CD4-positive, alpha-beta T cell treated with Interleukin-21 for 1 hour (primary cell): ENCODE measurements around the gene PILRA.

ENCODE experiments used
- DNase-seq: peaks from one replicate; pipeline ENCODE4 v3.0.0-alpha.2; 2020

PILRA gene

DNA sequence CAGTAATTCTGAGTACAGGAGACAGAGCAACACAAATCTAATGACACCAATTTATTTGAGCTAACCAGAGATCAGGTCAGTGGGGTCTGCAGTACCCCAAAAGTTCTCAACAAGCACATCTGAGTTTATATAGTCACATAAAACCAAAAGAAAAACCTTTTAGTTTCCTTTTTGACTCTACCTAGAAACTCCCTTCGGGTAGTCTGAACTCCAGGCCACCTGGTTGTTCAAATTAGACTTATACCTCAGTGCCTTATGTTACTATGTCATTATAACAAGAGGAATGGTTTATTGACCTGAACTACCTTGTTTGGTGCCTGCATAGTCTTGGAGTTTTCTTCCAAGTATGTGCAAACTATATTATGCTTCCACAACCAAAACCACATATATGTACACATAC lies 40.6 kb downstream of the PILRA start:
- DNase-seq = no peak

DNA sequence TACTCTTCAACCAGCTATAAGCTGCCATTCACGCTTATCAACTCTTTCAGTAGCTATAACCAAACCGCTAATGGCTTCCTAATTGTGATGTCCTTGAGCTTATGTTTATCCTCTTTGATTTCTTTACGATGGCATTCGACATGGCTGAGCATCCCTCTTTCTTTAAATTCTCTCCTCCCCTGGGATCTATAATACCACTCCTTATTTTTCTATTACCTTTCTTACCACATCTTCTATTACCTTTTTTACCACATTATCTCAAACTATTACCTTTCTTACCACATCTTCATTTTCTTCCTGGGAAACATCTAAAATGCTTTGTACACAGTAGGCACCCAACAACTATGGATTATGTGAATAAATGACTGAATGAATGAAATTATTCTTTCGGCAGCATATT lies 42.2 kb downstream of the PILRA start:
- no peak for DNase-seq

DNA sequence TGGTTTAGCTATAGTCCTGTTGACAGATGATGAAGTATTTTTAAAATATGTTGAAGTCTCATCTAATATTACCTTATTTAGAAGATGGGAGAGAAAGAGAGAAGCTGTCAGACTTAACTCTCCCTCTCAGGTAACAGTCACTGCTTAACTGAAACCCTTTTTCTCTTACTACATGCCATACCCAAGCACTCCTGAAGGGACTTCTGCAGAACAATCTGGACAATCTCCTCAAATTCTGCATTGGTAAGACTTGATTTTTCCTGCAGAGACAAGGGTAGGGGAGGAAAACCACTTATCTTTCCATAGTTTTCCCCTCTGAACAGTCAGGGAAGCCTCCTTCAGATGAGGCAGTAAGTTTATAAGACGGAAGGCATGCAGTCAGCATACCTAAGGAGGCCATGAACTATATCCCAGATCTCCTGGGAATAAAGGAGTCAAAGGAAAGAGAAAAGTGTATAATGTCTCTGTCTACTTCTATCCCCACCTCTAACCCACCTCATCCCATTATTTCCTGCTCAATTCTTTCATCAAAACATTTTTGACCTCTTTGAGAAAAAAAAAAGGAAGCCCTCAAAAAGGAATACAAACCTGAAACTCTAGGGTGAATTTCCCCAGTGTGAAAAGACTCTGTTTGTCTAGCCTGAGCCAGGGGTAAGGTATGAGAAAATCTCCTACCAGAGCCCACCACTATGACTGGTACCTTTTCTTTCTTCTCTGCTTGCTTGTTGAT lies 45.8 kb downstream of the PILRA start:
- DNase-seq = no peak

DNA sequence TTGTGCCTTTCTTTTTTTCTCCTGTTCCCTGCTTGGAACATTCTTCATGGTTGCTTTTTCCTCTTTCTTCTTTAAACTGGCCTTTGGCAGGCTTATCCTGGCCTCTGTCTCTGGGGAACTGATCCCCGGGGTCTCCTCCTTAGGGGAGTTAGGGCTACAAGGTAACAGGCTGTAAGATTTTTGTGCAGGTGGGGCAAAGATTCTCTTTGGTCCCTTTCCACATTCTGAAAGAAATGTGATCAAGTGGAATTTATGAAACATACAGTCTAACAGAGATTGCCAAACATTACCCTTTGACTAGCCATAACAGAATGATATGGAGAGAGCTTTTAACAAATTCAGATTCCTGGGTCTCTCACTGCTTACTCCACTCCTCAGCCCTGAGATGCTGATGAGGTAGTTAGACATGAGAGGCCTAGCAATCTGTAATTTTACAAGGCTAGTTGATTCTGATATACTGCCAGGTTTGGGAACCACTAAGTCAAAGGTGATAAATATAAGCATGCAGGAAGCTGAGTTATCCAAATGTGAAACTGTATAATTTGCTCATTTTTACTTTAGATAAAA lies 46.5 kb downstream of the PILRA start:
- DNase-seq = no peak

DNA sequence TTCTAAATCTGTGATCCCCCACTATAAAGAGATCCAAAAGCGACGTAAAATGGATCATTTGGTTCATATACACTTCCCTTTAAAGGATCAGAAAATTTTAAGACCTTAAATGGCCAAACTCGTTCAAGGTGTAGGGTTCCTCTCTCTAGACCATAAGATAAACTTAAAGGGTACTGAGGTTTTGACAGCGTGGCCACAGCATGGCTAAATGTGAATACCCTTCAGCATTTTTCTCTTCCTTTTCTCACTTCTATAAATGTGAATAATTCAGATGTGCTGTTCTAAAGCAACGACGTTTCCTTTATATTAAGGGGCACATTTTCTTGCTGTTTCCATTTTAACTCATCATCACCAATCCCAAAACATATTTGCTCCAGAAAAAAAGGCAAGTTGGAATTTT lies 50.0 kb downstream of the PILRA start:
- no peak for DNase-seq

DNA sequence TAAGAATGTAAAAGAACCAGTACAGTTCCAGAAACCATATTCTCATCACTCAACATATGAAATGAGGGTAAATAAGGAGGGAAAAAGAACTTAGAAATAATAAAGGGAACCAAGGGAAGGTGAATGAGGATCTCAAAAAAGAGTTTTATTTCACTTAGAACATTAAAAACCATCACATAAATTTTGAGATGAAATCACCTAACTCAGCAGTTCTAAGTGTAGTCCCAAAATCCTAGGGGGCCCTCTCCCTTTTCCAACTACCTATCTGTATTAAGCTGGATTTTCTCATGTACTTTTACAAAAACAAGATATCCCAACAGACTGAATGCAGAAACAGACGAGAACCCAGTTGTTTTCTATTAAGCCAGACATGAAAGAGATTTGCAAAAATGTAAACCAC lies 52.1 kb downstream of the PILRA start:
- DNase-seq = no peak

DNA sequence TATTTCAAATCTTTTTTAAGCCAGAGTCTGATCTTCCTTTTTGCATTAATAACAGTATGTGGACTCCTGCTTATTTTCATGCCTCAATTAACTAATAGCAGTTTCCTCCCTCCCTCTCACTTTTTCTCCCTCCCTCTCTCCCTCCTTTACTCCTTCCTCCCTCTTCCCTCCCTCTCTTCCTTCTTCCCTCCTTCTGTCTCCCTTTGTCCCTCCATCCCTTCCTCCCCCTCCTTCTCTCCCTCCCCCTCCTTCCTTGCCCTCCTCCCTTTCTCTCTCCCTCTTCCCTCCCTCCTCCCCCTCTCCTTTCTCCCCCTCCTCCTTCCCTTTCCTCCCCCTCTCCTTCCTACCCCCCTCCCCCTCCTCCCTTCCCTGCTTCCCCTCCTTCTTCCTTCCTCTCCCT lies 53.2 kb downstream of the PILRA start:
- DNase-seq = no peak

DNA sequence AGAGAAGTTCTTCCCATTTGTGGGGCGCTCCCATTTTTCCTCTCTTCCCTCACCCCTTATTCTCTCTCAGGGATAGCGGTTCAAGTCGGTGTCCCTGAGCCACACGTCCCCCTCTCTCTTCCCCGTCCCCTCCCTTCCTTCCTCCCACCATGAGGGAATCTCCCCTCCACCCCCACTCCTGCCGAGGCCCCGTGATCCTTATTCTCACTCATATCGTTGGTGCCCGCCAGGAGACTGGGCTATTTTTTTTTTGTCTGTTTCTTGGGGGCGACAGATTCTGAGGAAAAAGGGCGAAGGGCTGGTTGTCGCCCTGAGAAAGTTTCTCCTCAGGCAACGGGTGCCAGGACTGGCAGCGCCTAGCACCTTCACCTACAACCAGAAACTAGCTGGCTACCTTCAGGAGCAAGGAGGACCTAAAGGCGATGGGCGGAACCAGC lies 54.5 kb downstream of the PILRA start:
- no peak for DNase-seq

DNA sequence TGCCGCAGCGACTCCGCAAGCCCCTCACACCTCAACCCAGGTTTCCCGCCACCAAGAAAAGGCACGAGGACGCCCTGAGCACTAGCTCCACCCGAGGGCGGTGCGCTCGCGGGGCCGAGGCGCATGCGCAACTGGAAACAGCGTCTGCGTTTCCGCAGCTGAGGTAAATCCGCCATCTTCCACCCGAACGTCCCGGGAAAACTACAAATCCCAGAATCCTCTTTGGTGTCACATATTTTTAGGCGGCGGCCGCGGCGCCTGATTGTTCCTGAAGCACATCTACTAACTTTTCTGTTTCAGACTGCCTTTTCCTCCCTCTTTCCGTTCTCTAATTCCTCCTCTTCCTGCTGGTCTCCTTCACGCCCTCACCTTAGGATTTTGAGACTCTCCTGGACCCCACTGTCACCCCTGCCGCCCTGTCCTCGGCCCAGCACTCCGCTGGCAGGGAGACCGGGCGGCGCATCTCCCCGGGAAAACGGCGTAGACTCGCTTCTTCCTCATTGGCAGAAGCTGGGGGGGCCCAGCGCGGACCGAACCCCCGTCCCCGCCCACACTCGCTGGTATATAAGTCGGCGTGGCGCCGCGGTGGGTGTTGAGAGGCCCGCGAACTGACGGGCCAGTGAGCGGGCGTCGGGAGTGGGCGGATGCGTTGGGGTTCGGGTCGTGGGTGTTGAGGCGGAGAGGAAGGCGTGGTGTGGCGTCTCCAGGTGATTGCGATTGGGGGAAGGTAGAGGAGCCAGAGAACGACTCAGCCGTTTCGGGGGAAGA lies 55.1 kb downstream of the PILRA start, which contains the start of gene ZCWPW1:
ZCWPW1 (minus strand) TSS at position 505 of the 768 bp plus-strand sequence. CDS start 8,054 bp downstream, outside the sequence.
- peak; percentile 98 for DNase-seq

DNA sequence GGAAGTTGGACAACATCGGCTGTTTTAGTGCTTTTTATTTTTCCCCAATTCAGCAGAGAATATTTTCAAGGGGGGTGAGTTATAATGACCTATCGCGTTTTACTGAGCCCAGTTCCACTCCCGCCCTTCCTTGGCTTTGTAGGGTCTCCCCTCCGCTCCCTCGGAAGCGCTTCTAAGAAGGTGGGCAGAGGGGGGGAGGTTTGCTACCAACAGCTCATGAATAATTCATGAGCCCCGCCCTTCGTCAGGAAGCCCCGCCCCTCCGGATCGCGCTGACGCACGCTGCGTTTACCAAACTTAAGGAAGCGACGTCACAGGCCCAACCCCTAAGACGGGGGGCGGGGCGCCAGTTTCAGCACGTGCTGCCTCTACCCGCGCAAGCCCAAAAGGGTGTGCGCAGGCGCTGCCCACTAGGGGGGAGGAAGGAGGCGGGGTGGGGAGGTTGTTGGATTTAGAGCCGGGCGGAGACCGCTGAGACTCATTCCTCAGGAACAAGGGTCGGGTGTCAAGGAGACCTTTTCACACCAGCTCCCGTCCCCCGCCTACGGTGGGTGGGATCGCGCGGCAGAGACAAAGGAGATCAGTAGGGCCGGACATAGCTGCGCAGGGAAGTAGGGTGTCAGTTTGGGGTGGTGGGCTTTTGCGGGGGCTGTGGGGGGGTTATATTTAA lies 55.8 kb downstream of the PILRA start:
- peak; percentile 100 for DNase-seq

DNA sequence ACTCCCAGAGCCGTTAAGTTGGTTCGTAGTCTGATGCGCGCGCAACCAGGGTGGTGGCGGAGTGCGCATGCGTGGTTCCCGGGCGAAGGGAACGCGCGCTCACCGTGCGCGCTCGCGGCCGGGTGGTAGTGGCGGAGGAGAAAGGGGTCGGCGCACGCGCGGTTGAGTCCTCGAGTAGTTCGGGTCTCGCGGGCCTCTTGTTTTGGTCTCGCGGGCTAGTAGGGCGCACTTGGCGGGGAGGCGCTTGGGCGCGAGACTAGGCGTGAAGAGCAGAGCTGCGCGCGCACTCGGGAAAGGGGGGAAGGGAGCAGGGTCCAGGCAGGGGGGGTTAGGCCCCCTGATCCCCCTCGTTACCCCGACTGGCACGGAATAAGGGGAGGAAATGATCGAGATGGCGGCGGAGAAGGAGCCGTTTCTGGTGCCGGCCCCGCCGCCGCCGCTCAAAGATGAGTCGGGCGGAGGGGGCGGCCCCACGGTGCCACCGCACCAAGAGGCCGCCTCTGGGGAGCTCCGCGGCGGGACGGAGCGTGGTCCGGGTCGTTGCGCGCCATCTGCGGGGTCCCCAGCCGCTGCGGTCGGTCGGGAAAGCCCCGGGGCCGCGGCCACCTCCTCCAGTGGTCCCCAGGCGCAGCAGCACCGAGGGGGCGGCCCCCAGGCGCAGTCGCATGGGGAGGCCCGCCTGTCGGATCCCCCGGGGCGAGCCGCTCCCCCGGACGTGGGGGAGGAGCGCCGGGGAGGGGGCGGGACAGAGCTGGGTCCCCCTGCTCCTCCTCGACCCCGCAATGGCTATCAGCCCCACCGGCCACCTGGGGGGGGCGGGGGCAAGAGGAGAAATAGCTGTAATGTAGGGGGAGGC lies 56.6 kb downstream of the PILRA start, which contains the start of gene MEPCE:
MEPCE (plus strand) TSS at position 195 of the 856 bp plus-strand sequence; CDS start at position 383, 188 bp downstream.
- peak; percentile 93 for DNase-seq

DNA sequence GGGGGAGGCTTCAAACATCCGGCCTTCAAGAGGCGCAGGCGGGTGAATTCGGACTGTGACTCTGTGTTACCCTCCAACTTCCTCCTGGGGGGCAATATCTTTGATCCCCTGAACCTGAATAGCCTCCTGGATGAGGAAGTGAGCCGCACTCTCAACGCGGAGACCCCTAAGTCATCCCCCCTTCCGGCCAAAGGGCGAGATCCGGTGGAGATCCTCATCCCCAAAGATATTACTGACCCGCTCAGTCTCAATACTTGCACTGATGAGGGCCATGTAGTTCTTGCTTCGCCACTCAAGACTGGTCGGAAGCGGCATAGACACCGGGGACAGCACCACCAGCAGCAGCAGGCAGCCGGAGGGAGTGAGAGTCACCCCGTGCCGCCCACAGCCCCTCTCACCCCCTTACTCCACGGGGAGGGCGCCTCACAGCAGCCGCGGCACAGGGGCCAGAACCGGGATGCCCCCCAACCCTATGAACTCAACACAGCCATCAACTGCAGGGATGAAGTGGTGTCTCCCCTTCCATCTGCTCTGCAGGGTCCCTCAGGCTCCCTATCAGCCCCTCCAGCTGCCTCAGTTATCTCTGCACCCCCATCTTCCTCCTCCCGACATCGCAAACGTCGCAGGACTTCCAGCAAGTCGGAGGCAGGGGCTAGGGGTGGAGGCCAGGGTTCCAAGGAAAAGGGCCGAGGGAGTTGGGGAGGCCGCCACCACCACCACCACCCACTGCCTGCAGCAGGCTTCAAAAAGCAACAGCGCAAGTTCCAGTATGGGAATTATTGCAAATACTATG lies 57.4 kb downstream of the PILRA start:
- DNase-seq = peak; percentile 55

DNA sequence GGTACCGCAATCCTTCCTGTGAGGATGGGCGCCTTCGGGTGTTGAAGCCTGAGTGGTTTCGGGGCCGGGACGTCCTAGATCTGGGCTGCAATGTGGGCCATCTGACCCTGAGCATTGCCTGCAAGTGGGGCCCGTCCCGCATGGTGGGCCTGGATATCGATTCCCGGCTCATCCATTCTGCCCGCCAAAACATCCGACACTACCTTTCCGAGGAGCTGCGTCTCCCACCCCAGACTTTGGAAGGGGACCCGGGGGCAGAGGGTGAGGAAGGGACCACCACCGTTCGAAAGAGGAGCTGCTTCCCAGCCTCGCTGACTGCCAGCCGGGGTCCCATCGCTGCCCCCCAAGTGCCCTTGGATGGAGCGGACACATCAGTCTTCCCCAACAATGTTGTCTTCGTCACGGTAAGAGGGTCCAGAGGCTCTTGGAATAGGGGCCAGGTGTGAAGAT lies 58.0 kb downstream of the PILRA start:
- DNase-seq = no peak

DNA sequence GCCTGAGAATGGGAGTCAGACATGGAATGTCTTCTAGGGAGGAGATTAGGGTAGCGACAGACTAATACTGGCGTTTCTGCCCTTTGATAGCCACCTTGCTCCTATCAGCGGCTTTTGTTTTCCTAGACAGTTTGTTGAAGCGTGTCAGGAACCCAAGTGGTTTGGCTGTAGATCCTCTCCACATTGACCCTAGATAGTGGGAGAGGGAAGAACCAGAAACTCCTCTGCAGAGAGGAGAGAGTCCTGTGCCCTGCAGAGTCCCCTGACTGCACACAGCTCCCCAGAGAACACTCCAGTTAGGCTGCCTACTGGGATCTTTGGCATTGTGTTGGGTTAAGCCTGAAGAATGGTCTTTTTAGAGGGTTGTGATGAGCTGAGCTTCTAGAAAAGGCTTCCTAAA lies 58.8 kb downstream of the PILRA start:
- no peak for DNase-seq

DNA sequence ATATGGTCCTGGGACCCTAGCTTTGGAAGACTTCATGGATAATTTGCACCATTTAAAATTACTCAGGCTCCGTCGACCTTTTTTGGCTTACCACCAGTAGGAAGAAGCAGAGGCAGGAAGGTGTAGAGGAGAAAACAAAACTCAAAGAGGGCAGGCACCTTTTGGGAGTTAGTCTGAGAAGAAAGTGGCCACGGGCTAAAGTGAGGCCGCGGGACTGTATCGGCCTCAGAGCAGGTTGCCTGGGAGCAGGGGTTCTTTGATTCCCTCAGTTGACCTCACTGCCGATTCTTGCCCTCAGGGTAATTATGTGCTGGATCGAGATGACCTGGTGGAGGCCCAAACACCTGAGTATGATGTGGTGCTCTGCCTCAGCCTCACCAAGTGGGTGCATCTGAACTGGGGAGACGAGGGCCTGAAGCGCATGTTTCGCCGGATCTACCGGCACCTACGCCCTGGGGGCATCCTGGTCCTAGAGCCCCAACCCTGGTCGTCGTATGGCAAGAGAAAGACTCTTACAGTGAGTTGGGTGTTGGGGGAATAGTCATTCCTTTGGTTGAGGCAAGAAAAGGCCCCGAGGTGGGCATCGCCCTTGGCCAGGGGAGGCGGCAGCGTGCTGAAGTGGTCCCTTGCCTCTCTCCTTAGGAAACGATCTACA lies 59.5 kb downstream of the PILRA start:
- DNase-seq = no peak

DNA sequence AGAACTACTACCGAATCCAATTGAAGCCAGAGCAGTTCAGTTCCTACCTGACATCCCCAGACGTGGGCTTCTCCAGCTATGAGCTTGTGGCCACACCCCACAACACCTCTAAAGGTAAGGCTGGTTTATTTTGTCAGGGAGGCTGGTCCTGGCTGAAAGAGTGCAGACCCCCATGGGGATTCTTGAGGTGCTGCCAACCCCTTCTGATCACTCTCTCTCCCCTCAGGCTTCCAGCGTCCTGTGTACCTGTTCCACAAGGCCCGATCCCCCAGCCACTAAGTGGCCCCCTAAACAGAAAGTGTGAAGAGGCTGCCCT lies 59.9 kb downstream of the PILRA start:
- DNase-seq = no peak

DNA sequence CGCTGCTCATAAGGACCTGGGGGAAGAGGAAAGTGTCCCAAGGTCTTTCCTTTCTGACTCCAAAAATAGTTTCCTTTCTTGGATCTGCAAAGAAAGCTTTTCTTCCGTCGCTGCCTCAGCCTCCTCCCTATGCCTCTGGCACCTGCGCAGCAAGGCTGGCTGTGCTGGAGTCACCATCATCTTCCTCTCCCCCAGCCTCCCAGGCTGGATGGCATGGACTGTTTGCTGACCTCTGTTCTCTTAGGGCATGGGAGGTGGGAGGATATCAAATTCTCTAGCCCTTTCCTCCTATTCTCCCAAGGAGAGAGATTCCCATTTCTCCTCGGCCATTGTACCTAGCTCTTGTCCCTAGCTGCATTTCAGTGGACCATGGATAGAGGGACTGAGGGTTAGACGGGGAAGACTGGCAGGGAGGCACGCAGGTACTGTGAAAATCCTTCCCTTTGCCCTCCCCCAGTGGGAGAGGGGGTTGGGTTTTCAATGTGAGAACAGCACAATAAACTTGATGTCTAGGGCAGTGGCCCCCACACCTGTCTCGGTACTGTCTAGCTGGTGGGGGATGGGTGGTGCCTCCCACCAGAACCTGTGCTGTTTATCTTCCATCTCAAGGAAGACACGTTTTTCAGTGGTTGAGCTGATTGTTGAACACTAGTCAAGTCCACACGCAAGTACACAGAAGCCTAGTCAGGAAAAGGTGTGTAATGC lies 60.5 kb downstream of the PILRA start:
- no peak for DNase-seq

DNA sequence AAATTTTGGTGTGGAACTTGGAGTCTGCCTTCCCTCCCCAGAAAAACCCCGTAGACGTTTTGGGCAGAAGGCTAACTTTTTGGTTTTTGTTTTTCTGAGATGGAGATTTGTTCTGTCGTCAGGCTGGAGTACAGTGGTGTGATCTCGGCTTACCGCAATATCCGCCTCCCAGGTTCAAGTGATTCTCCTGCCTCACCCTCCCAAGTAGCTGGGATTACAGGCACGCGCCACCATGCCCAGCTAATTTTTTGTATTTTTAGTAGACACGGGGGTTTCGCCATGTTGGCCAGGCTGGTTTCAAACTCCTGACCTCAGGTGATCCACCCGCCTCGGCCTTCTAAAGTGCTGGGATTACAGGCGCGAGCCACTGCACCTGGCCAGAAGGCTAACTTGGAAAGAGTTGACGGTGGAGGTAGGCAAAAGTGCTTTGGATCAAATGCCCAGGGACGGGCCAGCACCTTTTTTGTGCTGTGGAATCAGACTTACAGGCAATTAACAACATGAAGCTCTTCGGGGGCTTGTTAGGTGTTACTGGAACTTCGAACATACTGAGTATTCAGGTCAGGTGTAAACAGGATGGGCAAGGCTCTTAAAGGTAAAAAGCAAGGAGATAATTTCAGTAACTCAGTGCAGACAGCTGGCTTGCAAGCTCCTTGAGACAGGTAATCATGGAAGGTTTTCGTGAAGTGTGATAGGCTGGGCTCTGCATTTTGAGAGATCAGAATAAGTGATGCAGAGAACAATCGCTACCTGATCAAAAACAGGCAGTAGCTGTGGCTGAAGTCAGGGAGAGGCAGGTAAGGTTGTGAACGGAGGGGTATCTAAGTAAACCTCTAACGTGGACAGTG lies 61.2 kb downstream of the PILRA start:
- peak; percentile 36 for DNase-seq
